Fibroblast of gingiva (primary cell): ENCODE results near the gene NFKBIL1.
"Not testable (repeated sequence)": the region's sequence is repeated elsewhere in the genome, so short reads cannot be mapped to it uniquely, and the experiment has no call there.

Experiments used
- DNase-seq: peaks from one replicate; pipeline ENCODE4 v3.0.0-alpha.2; 2011; ENCODE audit warnings: low read depth

Gene NFKBIL1, protein sequence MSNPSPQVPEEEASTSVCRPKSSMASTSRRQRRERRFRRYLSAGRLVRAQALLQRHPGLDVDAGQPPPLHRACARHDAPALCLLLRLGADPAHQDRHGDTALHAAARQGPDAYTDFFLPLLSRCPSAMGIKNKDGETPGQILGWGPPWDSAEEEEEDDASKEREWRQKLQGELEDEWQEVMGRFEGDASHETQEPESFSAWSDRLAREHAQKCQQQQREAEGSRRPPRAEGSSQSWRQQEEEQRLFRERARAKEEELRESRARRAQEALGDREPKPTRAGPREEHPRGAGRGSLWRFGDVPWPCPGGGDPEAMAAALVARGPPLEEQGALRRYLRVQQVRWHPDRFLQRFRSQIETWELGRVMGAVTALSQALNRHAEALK

DNA sequence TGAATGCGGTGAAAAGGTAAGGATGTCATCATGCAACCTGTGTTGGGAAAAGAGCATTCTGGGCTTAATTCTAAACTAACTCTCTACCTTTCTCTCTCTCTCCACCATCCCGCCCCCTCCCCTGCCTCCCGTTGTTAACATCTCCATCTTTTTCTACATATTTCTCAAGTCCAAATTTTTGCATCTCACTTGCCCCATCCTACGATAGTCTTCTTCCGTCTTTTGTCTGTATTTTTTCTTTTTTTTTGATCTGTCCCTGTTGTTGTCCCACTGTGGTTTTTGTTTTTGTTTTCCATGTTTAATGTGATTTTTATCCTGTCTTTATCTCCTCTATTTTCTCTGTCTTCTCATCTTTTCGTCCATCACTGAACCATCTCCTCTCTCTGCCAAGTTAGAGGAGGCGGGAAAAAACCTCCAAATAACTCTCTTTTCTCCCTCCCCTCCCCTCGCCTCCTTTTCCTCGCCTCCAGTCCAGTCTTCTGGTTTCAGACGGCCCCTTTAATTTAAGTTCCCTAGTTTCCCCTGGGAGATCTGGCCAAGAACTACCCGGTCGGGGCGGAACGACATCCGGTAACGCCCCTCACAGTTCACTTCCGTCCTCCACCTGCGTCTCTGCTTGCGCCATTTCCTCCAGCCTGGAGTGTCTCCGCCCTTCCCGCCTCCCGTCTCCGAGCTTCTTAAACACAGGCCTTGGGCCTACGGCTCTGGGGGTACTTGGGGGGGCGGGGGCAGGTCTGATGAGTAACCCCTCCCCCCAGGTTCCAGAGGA lies at the start of gene NFKBIL1:
Gene NFKBIL1, plus strand, starts transcription at position 651 of the 769 bp plus-strand sequence. Its CDS starts 87 bp downstream, at position 738.
- DNase-seq = peak; percentile 98

DNA sequence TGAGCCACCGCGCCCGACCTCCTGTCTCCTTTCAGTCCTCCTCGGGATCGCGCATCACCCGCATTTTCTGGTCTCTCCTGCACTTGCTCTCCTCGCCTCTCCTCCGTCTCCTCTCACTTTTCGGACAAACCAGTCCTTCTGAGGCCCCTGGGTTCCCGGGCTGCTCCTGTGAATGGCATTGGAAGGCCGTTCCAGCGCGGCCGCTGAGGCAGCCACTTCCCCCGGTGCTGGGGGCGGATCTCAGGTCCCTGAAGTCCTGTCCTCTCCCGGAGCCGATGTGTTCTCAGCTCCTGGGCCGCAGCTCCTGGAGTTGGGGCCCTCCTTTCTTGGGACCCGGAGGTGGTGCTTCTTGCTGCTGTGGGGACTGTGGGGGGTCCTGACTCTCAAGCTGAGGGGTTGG lies 48.7 kb upstream of the NFKBIL1 start:
- no peak for DNase-seq

DNA sequence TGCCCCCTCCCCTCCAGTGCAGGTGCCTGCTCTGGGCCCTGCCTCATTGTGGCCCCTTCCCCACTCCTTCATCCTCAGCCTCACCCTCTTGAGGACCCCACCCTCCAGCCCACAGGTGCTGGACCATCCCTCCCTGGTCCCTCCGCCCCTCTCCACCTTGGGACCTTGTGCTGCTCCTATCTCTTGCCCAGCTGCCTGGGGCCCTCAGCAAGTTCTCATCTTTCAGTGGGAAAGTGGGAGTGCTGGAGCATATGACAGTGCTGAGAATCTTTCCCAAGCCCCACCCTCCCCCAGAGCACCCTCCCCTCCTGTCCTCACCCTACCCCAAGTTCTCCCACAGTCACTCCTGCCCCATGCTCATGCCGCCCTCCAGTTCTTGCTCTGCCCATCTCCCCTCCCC lies 47.8 kb upstream of the NFKBIL1 start:
- not testable (repeated sequence) for DNase-seq

DNA sequence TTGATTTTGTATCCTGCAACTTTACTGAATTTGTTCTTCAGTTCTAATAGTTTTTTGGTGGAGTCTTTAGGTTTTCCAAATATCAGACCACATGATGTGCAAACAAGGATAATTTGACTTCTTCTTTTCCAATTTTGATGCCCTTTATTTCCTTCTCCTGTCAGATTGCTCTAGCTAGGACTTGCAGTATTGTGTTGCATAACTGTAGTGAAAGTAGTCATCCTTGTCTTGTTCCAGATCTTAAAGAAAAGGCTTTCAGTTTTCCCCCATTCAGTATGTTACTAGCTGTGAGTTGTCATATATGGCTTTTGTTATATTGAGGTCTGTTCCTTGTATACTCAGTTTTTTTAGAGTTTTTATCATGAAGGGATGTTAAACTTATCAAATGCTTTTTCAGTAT lies 44.8 kb upstream of the NFKBIL1 start:
- no peak for DNase-seq

DNA sequence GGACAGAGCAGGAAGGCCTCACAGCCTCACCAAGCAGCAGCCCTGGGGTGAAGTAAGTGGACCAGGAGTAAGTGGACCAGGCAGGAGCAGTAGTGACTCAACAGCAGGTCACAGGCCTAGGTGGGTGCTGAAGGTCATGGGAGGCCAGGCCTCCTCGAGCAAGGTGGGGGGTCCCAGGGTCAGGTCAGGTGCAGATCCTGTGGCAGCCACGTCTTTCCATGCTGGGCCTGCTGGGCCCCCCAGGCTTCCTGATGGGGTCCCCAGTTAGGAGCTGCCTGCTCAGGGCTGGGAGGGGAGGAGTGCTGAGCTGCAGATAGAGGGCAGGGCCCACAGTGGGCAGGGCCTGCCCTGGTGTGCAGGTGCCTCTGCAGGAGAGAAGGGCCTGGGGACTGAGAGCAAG lies 38.4 kb upstream of the NFKBIL1 start:
- not testable (repeated sequence) for DNase-seq

DNA sequence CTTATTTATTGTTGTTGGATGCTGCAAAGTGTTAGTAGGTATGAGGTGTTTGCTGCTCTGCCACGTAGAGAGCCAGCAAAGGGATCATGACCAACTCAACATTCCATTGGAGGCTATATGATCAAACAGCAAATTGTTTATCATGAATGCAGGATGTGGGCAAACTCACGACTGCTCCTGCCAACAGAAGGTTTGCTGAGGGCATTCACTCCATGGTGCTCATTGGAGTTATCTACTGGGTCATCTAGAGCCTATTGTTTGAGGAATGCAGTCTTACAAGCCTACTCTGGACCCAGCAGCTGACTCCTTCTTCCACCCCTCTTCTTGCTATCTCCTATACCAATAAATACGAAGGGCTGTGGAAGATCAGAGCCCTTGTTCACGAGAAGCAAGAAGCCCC lies 37.4 kb upstream of the NFKBIL1 start:
- no peak for DNase-seq

DNA sequence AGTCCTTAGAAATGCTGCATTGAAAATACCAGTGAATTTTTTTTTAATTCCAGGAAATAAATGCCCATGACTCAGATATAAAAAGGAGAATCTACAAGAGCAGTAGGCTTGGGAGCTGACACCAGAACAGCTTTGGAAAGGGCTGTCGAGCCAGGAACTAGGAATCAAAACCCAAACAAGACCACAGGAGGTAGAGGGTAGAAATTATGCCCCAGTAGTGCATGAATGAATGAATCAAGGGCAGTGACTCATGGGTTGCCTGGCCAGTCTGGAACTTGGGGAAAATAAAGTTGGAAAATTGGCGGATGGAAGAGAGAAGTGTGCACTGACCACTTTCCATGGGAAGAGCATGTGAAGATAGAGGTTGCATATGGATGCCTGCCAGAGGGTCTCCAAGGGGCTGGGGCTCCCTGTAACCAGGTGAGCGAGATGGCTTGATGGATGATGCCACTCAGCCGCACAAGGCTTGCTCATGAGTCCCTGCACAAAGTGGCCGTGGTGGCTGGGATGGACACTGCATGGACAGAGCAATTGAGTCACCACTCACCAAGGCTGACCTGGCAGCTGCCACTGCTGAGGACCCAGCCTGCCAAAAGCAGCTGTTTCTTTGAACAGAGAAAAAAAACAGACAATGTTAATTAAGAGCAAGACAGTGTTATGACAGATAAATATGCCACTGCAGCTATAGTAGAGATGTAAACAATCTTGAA lies 33.8 kb upstream of the NFKBIL1 start:
- DNase-seq = no peak

DNA sequence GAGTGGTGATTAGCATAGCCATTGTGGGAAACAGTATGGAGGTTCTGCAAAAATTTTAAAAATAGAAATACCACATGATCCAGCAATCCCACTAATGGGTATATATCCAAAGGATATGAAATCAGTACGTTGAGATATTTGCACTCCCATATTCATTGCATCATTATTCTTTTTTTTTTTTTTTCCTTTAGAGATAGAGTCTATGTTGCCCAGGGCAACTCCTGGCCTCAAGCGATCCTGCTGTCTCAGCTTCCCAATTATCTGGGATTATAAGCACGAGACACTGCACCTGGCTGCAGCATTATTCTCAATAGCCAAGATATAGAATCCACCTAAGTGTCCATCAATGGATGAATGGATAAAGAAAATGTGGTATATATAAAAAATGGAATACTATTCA lies 25.6 kb upstream of the NFKBIL1 start:
- no peak for DNase-seq

DNA sequence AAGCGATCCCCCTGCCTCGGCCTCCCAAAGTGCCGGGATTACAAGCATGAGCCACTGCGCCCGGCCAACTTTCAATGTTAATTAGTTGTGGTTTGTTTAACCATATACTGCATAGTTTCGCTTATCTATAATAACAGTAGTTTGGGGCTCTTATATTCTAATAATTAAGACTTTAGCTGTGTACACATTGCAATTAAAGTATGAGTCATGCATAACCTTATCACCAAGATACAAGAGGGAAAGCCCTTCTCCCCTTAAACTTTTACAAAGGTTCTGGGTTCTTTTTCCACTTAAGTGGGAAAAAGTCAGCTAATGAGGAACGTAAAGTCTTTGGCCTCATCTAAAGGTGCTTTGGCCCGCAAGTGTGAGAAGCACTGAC lies 21.9 kb upstream of the NFKBIL1 start:
- DNase-seq = no peak

DNA sequence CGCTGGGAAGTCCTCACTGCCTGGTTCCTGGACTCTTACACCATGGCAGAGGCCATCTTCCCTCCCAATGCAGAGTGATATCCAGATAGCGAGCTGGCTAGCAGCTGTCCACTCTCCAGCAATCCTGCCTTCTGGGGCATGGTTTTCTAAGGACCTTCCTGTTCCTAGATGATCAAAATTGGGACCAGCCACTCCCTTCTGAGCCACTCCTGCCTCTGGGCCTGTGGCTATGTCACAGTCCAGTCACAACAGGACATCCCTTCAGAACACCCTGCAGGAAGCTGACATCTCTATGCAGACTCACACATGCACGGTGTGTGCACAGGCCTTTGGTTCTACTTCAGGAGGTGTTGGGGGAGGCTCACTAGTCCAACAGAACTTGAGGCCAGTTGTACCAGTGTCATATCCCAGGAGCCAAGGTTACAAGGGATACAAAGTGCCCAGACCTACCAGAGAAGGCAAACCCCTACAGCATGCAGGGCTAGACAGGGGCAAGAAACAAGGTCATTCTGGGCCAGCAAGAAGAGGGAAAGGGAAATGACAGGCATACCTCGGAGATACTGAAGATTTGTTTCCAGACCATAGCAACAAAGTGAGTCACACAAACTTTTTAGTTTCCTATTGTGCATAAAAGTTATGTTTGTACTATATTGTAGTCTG lies 21.3 kb upstream of the NFKBIL1 start:
- DNase-seq = peak; percentile 29

DNA sequence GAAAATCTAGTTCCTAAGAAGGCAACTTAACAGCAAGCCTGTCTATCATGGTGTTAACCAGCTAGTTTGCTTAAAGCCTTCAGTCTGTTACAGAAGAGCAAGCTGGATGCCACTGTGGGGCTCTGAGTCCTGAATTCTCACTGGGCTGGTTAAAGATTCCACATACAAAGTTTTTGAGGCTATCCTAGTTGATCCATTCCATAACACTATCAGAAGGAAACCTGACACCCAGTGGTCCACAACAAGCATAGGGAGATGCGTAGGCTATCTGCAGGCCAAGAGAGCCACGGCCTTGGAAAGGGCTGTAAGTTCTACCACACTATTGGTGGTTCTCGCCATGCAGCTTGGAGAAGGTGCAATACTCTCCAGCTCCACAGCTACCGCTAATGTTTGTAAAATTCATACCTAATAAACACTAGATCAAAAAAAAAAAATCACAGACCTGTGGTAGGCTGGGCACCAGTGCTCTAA lies 19.1 kb upstream of the NFKBIL1 start:
- DNase-seq = no peak

DNA sequence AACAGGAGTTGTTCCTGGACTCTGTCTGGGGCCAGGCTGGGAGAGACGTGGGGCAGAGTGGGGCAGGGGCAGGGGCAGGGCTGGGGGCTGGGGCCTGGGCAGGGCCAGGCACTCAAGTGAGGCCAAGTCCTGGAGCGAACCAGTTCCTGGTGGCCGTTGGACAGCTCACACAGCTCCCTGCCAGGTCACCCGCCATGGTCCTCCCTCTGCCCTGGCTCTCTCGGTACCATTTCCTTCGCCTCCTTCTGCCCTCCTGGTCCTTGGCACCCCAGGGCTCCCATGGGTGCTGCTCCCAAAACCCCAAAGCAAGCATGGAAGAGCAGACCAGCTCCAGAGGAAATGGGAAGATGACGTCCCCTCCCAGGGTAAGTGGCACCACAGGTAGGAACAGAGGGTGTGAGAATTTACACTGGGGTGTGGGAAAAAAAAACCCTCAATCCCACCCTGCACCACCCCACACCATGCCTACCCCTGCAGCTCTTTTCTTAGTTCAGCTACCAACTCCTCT lies 18.5 kb upstream of the NFKBIL1 start, which contains the start of gene MCCD1:
Gene MCCD1, plus strand, starts transcription at position 142 of the 508 bp plus-strand sequence. Its CDS starts 53 bp downstream, at position 195.
- DNase-seq = no peak

DNA sequence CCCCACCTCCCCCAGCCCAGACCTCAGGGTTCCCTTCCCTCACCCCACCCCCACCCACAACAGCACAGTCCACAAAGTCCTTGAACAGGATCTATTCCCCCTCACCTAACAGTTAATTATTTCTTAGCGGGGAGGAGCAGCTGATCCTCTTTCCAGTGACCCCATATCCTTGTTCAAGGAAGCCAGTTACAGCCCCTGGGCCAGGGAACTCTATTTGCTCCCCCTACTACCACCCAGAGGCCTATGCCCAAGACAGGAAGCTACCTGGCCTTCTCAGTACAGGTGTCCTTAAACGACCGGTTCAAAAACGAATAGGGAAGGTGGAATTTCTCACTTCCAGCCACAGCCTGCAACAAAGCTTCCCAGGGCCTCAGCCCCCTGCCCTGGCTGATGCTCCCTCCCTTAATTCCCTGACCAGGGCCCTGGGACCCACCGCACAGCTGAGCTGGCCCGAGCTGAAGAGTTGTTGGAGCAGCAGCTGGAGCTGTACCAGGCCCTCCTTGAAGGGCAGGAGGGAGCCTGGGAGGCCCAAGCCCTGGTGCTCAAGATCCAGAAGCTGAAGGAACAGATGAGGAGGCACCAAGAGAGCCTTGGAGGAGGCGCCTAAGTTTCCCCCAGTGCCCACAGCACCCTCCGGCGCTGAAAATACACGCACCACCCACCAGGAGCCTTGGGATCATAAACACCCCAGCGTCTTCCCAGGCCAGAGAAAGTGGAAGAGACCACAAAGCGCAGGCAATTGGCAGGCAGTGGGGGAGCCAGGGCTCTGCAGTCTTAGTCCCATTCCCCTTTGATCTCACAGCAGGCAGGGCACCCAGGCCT lies 17.9 kb upstream of the NFKBIL1 start:
- no peak for DNase-seq

DNA sequence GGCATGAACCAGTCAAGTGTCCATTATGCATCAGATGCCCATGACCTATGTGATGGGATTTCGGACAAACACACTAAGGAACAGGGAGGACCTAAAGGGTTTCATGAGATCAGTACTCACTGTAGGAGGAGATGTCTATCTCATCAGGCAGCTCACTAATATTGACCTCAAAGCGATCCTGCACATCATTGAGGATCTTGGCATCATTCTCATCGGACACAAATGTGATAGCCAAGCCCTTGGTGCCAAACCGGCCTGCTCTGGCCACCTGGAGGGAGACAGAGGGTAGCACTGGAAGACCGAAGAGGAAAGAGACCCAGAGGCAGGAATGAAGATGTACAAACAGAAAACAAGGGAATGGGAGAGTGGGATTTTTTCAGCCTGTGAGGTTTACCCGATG lies 16.7 kb upstream of the NFKBIL1 start:
- DNase-seq = no peak

DNA sequence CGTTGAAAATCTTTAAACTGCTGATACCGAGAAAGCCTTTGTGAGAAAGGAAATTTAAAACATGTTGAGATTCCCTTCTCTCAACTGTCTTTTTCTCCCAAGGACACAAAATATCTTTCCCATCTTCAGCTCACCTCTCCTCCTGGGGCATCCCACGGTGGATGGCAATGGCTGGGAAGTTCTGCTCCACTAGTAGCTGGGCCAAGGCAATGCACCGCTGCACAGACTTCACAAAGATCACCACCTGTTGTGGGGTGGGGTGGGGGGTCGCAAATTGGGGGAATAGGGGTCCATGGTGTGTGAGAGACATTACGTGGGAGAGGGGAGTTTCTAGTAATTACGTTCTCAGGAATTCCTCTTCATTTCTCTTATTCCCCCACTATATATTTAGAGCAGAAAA lies 16.2 kb upstream of the NFKBIL1 start:
- DNase-seq = no peak

DNA sequence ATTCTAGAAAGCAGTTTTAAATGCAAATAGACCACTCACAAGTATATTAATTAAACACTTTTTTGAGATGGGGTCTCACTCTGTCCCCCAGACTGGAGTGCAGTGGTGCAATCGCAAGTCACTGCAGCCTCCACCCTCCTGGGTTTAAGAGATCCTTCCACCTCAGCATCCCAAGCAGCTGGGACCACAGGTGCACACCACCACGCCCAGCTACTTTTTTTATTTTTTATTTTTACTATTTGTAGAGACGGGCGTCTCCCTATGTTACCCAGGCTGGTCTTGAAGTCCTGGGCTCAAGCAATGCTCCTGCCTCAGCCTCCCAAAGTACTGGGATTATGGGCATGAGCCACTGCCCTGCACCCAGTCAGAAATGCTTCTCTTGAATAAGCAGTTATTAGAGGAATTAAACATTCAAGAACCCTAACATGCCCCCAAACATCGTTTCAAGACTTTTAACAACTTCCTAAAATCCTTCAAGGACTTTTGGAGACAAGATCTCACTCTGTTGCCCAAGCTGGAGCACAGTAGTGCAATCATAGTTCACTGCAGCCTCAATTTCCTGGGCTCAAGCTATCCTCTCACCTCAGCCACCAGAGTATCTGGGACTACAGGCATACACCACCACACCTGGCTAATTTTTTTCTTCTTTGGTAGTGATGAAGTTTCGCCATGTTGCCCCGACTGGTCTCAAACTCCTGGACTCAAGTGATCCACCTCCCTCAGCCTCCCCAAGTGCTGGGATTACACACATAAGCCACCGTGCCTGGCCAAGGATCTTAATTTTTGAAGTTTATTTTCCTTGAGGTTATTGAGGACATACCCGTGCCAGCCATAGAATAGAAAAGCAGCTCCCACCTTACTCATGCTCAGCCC lies 15.4 kb upstream of the NFKBIL1 start:
- no peak for DNase-seq

DNA sequence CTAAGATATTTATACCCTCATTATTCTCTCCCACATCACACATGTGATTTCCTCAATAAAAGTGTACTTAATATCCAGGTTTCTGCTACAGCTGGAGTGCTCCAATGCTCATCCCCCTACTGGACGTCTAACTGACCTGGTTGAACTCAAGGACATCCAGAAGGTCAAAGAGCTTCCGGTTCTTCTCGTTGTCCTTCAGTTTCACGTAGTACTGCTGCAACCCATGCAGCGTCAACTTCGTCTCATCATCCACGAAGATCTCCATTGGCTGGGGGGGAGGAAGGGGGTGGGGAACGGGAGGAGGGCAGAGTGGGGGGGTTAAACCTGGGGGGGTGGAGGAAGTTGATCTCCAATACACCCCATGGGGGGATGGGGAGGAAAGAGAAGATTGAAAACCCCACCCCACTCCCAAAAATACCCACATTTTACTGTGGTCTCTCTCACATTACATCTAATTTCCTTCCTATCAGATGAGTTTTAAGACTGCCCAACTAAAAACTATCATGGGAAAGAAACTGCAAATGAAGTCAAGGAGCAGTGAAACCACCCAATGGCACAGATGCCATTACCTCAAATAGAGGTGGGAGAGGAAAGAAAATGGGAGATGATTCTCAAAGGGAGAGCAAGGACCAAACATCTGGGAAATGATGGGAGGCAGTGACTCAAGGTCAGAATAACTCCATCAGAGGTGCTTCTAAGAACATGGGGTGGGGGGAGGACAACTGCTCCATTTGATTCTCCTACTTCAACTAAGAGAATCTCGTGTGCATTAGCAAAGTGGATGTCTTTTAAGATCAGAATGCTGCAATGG lies 14.6 kb upstream of the NFKBIL1 start:
- no peak for DNase-seq

DNA sequence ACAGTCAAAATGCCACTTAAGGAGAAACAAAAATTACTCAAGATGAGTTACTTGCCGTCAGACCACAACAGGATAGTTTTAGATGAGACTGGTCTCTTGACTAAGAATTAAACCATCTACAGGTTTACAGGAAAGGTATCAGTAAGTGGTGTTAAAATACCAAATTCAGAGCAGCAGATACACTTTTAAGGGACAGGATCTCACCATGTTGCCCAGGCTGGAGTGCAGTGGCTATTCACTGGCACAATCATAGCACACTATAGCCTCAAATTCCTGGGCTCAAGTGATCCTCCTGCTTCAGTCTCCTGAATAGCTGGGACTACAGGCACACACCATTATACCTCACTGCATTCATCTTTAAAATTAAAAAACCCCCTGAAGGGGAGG lies 14.0 kb upstream of the NFKBIL1 start:
- DNase-seq = no peak

DNA sequence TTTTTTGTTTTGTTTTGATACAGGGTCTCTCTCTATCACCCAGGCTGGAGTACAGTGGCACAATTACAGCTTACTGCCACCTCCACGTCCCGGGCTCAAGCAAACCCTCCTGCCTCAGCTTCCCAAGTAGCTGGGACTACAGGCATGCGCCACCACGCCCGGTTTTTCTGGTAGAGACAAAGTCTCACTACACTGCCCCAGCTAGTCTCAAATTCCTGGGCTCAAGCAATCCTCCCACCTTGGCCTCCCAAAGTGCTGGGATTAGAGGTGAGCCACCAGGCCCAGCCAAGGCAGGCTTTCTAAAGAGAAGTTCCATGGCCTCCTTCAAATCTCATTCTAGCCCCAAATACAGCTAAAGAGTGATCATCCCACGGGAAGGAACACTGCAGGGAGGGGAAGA lies 13.4 kb upstream of the NFKBIL1 start:
- no peak for DNase-seq
